PC-3 (cell line): ENCODE measurements around the gene ABLIM3. TPM values are rescaled to one million over a fixed set of nuclear protein-coding genes. Genes with fewer than 3 reads are reported as not detected.
A peak's percentile ranks its signal among the peaks of the same experiment; 100 is the strongest.

Experiments
- ATAC-seq: fragments of 200-7000 bp; cut with Tn5 transposase; 2 replicates; pipeline ENCODE4 v1.9.1; 2020; ENCODE audit warnings: mild to moderate bottlenecking, moderate library complexity
- BruUV-seq: library from RNA; stranded (reverse); fragments of 400-500 nt; replicated peaks from 2 replicates; lab custom pipeline; 2021; lab: Mats Ljungman, UMichigan
- CTCF ChIA-PET: fragments of 300-600 bp; sonication (Branson Sonifier 250); formaldehyde crosslinking; loops from one replicate; lab custom pipeline; 2022; ENCODE audit warnings: antibody characterized with exemption; lab: Charles Lee
- POLR2A ChIA-PET: fragments of 300-600 bp; sonication (Branson Sonifier 250); formaldehyde crosslinking; loops from one replicate; lab custom pipeline; 2022; ENCODE audit warnings: antibody characterized with exemption; ENCODE audit not compliant: unreplicated experiment; lab: Charles Lee
- DNase-seq: peaks from one replicate; pipeline ENCODE4 v3.0.0-alpha.2; 2015
- H2AFZ ChIP-seq: fragments of 300-600 bp; sonication (generic); 2 replicates; pipeline ENCODE4 v1.6.0; 2016; ENCODE audit warnings: antibody characterized with exemption, low read length
- H3F3A ChIP-seq: fragments of 300-600 bp; sonication (generic); one replicate; pipeline ENCODE4 v1.6.0; 2017; ENCODE audit warnings: antibody characterized with exemption, low read length, control low read depth, mild to moderate bottlenecking; ENCODE audit not compliant: unreplicated experiment
- H3K27ac ChIP-seq: fragments of 300-600 bp; sonication (generic); 2 replicates; pipeline ENCODE4 v1.5.1; 2016; ENCODE audit warnings: mild to moderate bottlenecking, low read length
- H3K27me3 ChIP-seq: fragments of 300-600 bp; sonication (generic); 2 replicates; pipeline ENCODE4 v1.6.1; 2016; ENCODE audit warnings: low read length, mixed read lengths
- H3K36me3 ChIP-seq: fragments of 300-600 bp; sonication (generic); 2 replicates; pipeline ENCODE4 v1.6.1; 2016; ENCODE audit warnings: low read depth, mixed run types, low read length, mixed read lengths
- H3K4me1 ChIP-seq: fragments of 300-600 bp; sonication (generic); 2 replicates; pipeline ENCODE4 v1.5.1; 2016; ENCODE audit warnings: low read length; ENCODE audit not compliant: insufficient read depth
- H3K4me2 ChIP-seq: fragments of 300-600 bp; sonication (generic); 2 replicates; pipeline ENCODE4 v1.6.0; 2016; ENCODE audit warnings: low read length
- H3K4me3 ChIP-seq: fragments of 300-600 bp; sonication (generic); 2 replicates; pipeline ENCODE4 v1.5.1; 2016; ENCODE audit warnings: mild to moderate bottlenecking, low read length, mixed read lengths
- H3K79me2 ChIP-seq: fragments of 300-600 bp; sonication (generic); 2 replicates; pipeline ENCODE4 v1.6.1; 2017; ENCODE audit warnings: low read length, mixed read lengths
- H3K9ac ChIP-seq: fragments of 300-600 bp; sonication (generic); 2 replicates; pipeline ENCODE4 v1.6.0; 2016; ENCODE audit warnings: mild to moderate bottlenecking, low read length
- H3K9me2 ChIP-seq: fragments of 300-600 bp; sonication (generic); replicated peaks from 2 replicates; pipeline ENCODE4 v1.6.1; 2016; ENCODE audit warnings: mixed run types, low read length, mixed read lengths
- H3K9me3 ChIP-seq: fragments of 300-600 bp; sonication (generic); 2 replicates; pipeline ENCODE4 v1.6.1; 2016; ENCODE audit warnings: low read length, mixed read lengths
- H4K20me1 ChIP-seq: fragments of 300-600 bp; sonication (generic); 2 replicates; pipeline ENCODE4 v1.6.1; 2016; ENCODE audit warnings: low read length, mixed read lengths
- EZH2 ChIP-seq: fragments of 300-600 bp; sonication (generic); IDR thresholded peaks from one replicate; pipeline ENCODE4 v1.6.1; 2017; ENCODE audit warnings: antibody characterized with exemption, mild to moderate bottlenecking, low read length; ENCODE audit not compliant: unreplicated experiment
- EZH2phosphoT487 ChIP-seq: fragments of 300-600 bp; sonication (generic); IDR thresholded peaks from 2 replicates; pipeline ENCODE4 v1.6.1; 2018; ENCODE audit warnings: mild to moderate bottlenecking, antibody characterized with exemption, low read length, borderline replicate concordance
- intact Hi-C: fragments of 100-400 bp; cut with micrococcal nuclease; formaldehyde crosslinking; loops from 2 replicates; pipeline ENCODE4 v1.9.0; 2023
- total RNA-seq: library from RNA; depleted of rRNA; stranded (reverse); fragments of >200 nt; gene quantifications from 2 replicates; pipeline ENCODE4 v1.2.3, GENCODE V29; 2014
- TF ChIP-seq, protein P1 (sequence below): fragments of 300-600 bp; sonication (generic); conservative IDR thresholded peaks from 2 replicates; pipeline ENCODE4 v1.5.1; 2017; ENCODE audit warnings: antibody characterized with exemption, low read depth, mild to moderate bottlenecking, low read length

The ABLIM3 gene
- total RNA-seq, 1 experiment from 2014 or later: 43.6 TPM

DNA sequence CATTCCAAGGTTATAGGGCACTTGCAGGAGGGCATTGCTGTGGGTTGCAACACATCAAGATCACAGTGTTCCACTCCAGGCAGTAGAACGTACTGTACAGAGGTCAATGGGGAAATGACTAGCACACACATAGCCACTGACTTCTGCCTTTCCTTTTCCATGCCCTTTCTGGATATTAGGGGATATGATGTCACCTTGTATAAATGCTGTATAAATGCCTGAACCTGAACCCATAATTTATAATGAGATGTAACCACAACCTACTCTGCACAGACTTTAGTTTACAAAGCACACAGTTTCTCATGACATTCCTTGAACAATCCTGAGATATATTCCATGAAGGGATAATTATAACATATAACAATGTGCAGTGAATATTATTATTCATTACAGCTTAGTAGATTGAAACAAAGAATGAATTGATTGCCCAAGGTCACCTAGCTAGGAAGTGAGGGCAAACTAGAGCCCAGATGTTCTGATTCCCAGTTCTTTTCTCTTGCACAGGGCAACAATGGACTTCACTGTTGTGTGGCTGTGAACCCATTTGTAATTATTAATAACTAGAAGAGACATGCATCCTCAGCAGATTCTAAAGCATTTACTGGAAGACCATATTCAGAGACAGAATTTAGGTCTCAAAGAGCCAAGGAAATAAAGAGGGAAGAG is 5.6 kb upstream of the ABLIM3 start:
- peak overlapping the region; percentile 86 for H3K27ac ChIP-seq
- H3K79me2 ChIP-seq: no peaks in the 10 kb centered on the region
- no peaks in the 10 kb centered on the region for H4K20me1 ChIP-seq
- TF ChIP-seq EZH2phosphoT487 (no peak), EZH2 (no peak)
- TF ChIP-seq, protein P1, sequence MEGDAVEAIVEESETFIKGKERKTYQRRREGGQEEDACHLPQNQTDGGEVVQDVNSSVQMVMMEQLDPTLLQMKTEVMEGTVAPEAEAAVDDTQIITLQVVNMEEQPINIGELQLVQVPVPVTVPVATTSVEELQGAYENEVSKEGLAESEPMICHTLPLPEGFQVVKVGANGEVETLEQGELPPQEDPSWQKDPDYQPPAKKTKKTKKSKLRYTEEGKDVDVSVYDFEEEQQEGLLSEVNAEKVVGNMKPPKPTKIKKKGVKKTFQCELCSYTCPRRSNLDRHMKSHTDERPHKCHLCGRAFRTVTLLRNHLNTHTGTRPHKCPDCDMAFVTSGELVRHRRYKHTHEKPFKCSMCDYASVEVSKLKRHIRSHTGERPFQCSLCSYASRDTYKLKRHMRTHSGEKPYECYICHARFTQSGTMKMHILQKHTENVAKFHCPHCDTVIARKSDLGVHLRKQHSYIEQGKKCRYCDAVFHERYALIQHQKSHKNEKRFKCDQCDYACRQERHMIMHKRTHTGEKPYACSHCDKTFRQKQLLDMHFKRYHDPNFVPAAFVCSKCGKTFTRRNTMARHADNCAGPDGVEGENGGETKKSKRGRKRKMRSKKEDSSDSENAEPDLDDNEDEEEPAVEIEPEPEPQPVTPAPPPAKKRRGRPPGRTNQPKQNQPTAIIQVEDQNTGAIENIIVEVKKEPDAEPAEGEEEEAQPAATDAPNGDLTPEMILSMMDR: no peak
- H3K9me3 ChIP-seq: no peaks in the 10 kb centered on the region
- POLR2A ChIA-PET: interaction anchor here (0.5 kb wide), 1 partner anchor 93 kb away, joined by 4 read pairs; no protein-coding TSS in a partner anchor
- H3F3A ChIP-seq: peaks cover 22% of the 10 kb centered on the region
- intact Hi-C loops: loop anchor here (10.0 kb wide), 1 partner anchor 429 kb away; no protein-coding TSS in a partner anchor
- TSS peak; percentile 61 for BruUV-seq
- no peaks in the 10 kb centered on the region for H3K36me3 ChIP-seq
- DNase-seq: peak; percentile 98
- no peaks in the 10 kb centered on the region for H3K27me3 ChIP-seq
- H3K9ac ChIP-seq: peak overlapping the region; percentile 55
- no peak overlapping the region for H2AFZ ChIP-seq
- no peaks in the 10 kb centered on the region for H3K9me2 ChIP-seq
- H3K4me1 ChIP-seq: peaks cover 57% of the 10 kb centered on the region
- CTCF ChIA-PET: interaction anchor here (0.9 kb wide), 2 partner anchors 10 to 27 kb away, joined by 3 read pairs; no protein-coding TSS in a partner anchor
- H3K4me3 ChIP-seq: peak overlapping the region; percentile 5; the same call in 1 of the 2 replicates
- peak overlapping the region; percentile 68 for H3K4me2 ChIP-seq
- ATAC-seq: peak; percentile 69

DNA sequence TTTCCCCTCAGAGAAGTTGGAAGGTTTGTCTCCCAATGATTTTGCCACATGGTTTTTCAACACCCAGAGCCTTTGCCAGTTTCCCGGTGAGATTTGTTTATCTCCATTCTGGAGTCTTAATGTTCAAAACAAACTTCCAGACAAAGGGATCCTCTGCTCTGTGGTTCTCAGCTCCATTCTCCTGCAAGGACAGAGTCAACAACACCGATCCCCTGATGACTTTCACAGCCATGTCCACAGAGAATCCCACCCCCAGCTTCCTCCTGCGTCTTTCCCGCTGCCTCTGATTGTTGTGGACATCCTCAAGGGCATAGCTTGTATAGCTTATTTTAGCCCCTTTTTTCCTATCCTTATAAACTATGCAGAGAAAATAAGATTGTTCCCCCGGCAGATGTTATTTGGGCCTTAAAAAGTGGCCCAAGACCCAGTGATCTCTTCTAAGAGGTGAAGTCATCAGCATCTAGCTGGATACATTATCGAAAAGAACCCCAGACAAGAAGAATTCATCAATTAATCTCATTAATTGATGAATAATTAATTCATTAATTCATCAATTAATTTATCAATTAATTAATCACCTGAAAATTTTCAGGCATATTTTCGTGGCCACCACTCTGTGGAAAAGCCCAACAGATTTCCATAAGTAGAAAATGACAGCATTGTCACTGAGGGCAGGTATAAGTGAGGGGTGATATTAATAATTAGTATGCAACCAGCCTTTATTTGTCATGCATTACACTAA is 2.9 kb upstream of the ABLIM3 start:
- BruUV-seq: no TSS peak
- TF ChIP-seq EZH2phosphoT487 (no peak), EZH2 (no peak)
- TF ChIP-seq, protein P1: no peak
- CTCF ChIA-PET: interaction anchor here (0.6 kb wide), 2 partner anchors 76 to 421 kb away, joined by 3 read pairs; no protein-coding TSS in a partner anchor
- intact Hi-C loops: loop anchor here (10.0 kb wide), 1 partner anchor 426 kb away; no protein-coding TSS in a partner anchor
- Histone ChIP-seq H3K9me2 (no peaks in the 10 kb centered on the region), H3K4me2 (no peak overlapping the region), H3K27me3 (no peaks in the 10 kb centered on the region), H3K36me3 (no peaks in the 10 kb centered on the region), H3K27ac (no peak overlapping the region), H3K9me3 (no peaks in the 10 kb centered on the region), H3K9ac (no peak overlapping the region), H3K4me3 (no peak overlapping the region), H3K4me1 (peaks cover 63% of the 10 kb centered on the region), H3F3A (peaks cover 22% of the 10 kb centered on the region), H4K20me1 (no peaks in the 10 kb centered on the region), H3K79me2 (peaks cover 18% of the 10 kb centered on the region), H2AFZ (no peak overlapping the region)
- POLR2A ChIA-PET: no interaction called here
- ATAC-seq (no peak), DNase-seq (no peak)
